Prostate gland (tissue), 2 donors: ENCODE measurements around the gene COX8C.

Experiments used
- POLR2A ChIP-seq: fragments of 450-650 bp; IDR thresholded peaks from one replicate; pipeline ENCODE4 v1.6.1; 2016; ENCODE audit warnings: antibody characterized with exemption, mild to moderate bottlenecking
- TF ChIP-seq, protein P1 (sequence below), 4 experiments: fragments of 200-600 bp in 2 of 4; fragments of 450-650 bp in 2 of 4; sonication (generic) in 2 of 4; IDR thresholded peaks; 1 replicate in 3 of 4; 2 replicates in 1 of 4; pipeline ENCODE4 v1.5.1; 2016 to 2019; ENCODE audit warnings: antibody characterized with exemption in 4 of 4, mild to moderate bottlenecking in 2 of 4, moderate library complexity in 2 of 4

GRCh38 chr14:93369713-93370266, 22.8 kb downstream of the COX8C start:
- TF ChIP-seq, protein P1, sequence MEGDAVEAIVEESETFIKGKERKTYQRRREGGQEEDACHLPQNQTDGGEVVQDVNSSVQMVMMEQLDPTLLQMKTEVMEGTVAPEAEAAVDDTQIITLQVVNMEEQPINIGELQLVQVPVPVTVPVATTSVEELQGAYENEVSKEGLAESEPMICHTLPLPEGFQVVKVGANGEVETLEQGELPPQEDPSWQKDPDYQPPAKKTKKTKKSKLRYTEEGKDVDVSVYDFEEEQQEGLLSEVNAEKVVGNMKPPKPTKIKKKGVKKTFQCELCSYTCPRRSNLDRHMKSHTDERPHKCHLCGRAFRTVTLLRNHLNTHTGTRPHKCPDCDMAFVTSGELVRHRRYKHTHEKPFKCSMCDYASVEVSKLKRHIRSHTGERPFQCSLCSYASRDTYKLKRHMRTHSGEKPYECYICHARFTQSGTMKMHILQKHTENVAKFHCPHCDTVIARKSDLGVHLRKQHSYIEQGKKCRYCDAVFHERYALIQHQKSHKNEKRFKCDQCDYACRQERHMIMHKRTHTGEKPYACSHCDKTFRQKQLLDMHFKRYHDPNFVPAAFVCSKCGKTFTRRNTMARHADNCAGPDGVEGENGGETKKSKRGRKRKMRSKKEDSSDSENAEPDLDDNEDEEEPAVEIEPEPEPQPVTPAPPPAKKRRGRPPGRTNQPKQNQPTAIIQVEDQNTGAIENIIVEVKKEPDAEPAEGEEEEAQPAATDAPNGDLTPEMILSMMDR (IDR thresholded peaks at IDR 0.05) = no peak
- no peak for TF ChIP-seq POLR2A
